ENCODE results near the gene AIFM2.
"Not testable (repeated sequence)": the region's sequence is repeated elsewhere in the genome, so short reads cannot be mapped to it uniquely, and the experiment has no call there.

Gene AIFM2

DNA sequence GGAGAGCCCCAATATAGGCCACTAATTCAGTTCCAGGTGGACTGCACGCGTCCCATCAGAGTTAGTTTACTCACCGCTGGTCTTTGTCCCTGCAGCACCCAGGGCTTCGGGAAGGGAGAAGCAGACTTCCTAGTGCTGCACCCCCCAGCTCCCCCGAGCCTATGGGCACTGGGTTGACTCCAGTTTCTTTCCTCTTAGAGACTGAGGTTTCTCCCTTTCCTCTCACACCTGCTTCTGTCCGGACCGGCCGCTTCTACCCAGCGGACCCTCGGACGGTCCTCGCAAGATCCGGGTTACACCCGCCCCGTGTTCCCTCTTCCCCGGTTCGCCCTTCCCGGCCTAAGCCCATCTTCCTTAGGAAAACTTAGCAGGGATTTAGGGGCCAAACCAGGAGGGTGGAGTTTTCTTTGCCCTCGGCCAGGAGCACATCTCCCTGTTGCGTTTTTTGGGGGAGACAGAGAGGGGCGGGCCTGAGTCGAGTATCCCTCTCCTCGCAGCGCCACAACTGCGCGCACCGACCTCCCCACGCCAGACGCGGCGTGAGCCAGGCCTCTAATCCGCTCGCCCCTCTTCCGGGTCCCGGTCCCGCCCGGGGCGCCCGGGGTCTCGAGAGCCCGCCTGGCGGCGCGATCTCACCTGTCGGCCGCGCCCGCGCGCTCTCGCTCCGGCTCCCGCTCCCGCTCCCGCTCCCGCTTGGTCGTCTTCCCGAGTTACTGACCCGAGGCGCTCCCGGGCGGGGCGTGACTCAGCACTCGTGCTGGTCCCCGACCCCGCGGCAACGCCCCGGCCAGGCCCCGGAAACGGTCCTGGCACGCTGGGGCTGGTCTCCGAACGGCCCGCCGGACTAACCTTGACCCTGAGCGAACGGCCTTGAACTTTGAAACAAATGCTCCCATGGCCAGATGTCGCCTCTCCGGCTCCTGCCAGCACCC, at the start of gene AIFM2:
TSS of gene AIFM2 (minus strand) at position 728 of the 932 bp plus-strand sequence. CDS start 8,741 bp downstream, outside the sequence.
- DNase-seq (ENCODE audit: low spot score) = no peak

DNA sequence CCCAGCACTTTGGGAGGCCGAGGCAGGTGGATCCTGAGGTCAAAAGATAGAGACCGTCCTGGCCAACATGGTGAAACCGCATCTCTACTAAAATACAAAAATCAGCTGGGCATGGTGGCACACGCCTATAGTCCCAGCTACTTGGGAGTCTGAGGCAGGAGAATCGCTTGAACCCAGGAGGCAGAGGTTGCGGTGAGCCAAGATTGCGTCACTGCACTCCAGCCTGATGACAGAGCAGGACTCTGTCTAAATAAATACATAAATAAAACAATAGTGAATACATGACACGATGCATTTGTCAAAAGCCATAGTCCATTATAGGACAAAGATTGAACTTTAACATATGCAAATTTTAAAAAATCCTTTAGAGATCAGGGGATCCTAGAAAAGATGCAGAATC, 46.6 kb upstream of the AIFM2 start:
- DNase-seq (ENCODE audit: low spot score) = not testable (repeated sequence)

DNA sequence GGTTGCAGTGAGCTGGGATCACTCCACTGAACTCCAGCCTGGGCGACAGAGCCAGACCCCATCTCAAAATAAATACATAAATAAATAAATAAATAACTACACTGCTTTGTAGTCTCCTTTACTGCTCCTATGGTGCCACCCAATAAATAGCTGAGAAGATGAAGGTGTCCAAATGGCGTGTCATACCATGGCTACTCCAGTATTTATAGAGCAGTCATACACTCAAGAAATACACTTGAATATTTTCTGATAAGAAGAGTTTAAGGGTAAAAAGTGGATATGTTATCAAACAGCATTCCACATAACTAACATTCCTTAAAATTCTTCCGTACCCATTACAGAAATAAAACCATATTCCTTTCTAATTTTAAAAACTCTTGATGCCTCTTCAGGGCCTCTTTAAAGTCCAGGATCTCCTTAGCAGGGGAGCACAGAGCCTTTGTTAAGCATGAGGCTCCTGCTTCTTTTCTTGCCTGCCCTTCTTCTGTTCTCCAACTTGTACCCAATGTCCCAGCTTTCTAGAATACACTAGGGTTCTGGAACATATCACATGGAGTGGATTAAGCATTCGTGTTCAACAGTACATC, 45.6 kb upstream of the AIFM2 start:
- DNase-seq (ENCODE audit: low spot score) = no peak

DNA sequence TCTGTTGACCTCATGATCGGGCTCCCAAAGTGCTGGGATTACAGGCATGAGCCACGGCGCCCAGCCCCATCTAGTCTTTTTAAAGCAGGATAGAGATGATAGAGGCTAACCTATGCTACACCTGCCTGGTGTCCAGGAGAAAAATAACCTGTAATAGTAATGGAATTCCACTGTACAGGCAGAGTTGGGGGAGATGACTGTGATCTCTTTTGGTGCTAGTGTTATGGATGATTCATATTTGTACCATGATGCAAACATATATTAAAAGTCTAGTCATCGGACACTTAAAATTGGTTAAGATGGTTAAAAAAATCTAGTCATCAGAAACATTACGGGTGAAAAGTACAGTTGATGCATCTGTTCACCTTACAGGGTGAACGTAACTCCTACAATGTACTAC, 43.8 kb upstream of the AIFM2 start:
- DNase-seq (ENCODE audit: low spot score) = no peak

DNA sequence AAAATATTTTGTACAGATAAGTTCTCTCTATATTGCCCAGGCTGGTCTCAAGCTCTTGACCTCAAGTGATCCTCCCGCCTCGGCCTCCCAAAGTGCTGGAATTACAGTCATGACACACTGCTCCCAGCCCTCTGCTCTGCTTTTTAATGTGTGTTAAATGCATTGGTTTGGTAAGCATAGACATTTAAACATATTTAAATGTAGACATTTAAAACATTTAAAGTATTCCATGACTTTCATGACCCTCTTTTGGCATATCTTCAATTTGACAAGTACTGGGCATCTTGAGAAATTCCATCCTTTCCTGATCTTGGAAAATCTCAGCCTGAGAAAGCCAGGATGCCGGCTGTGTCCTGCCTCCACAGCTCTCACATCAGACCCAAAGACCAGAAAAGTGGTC, 42.9 kb upstream of the AIFM2 start:
- DNase-seq (ENCODE audit: low spot score) = no peak

DNA sequence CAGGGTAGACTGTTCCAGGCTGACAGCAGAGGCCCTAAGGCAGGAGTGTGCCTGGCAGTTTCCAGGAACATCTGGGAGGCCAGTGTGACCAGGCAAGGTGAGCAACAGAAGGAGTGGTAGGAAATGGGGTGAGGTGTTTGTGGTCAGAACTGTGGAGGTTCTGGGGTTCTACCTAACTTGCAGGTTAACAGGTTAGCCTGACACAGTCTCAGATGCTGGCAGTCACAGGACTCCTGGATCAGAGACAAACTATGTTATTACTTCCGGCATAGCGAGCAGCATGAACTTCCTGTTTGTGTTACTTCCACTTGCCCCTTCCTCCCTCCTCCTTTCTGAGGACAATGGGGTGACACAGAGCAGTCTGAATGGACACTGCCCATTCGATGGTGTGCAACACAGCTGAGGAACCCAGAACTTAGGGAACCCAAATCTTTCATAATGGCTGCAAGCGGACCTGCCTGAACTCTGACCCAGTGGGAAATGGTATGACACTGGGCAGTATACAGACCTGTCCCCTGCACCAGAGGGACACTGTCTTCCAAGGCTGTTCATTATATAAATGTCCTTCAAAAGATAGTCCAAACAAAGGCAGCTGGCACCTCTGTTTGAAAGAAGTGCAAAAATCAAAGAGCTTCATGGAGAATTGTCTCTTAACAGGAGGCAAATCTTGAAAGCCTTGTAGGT, 41.6 kb upstream of the AIFM2 start:
- DNase-seq (ENCODE audit: low spot score) = peak; percentile 45

DNA sequence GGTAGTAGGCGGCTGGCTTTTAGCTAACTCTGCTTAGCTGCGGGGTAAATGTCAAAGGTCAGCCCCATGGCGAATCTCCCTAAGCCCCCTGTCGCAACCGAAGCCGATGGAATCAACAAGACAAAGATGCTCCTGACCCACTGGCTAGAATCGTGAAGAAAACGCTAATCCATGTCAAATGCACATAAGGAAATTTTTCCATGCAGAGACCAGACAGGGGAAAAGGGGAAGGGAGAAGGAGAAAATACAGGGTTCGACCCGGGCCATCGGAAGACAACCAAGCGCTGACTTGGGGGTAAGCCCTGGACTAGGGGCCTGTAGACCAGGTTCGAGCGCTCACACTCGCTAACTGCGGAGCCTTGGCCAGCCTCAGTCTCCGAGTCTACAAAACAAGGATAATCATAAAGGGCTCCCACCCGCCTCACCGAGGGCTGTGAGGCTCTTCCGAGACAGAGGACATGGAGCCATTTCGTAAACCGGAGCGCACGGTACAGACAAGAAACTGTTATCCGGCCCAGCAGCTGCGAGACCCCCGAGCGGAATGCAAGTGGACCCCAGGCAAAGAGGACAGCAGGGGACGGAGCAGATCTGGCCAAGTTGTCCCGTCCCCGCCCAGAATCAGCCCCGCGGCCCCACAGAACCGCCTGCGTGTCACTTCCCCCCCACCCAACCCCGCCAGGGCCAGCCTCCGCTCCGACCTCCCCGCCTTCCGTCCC, 37.2 kb upstream of the AIFM2 start:
- no peak for DNase-seq (ENCODE audit: low spot score)

DNA sequence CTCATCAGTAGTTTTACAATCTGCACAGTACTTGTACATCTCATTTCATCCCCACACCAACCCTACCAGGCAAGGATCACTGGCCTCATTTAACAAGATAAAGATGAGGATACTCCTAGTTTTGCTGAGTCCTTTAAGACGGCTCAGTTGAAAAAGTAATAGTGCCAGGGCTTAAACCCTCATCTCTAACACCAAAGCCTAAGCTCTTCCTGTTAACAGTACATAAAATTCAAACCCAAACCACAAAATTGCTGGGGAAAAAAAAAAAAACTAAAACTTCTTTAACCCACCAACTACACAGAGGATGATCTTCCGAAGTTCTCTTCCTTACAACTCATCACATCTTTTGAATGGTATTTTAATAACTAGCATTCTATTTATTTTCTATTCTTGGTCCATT, 36.4 kb upstream of the AIFM2 start:
- DNase-seq (ENCODE audit: low spot score) = no peak

DNA sequence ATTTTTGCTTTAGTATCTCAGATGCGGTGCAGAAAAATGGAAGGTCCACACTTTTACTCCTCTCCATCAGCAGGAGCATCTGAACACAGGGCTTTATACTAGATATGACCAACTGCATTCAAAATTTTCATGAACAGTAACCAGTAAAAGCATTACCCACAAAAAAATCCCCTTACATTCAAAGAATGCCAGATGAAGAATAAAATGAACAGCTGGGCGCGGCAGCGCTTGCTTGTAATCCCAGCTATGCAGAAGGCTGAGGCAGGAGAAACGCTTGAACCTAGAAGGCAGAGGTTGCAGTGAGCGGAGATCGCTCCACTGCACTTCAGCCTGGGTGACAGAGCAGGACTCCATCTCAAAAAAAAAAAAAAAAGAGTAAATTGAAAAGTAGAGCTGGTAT, 34.6 kb upstream of the AIFM2 start:
- DNase-seq (ENCODE audit: low spot score) = no peak

DNA sequence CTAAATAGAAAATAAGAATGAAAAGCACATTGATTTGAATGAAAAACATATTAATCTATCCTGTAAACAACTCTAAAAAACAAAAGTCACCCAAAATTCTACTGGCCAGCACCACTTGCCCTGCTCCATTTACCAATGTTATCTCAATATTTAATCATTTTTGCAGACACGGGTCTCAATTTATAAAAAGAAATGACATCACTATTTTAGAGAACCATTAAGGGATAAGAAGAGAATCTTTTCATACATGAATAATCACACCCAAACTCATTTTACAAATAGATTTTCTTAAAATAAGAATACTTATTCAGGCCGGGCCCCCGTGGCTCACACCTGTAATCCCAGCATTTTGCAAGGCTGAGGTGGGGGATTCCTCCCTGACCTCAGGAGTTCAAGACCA, 33.8 kb upstream of the AIFM2 start:
- DNase-seq (ENCODE audit: low spot score) = no peak

DNA sequence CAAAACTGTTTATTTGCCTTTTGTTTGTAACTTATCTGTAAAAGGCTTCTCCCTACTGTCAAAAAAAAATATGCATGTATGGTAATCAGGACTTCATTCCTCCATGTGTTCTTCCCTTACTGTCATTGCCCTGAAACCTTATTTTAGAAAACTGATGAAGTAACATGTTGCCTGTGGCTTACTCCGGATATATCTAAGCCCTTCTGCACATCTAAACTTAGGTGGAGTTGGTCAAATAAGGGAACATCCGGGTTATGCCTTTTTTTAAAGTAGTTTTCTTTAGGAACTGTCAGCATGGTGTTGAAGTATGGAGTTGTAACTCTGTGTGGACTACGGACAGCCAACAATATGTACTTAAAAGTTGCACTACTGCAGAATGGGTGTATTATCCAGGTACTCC, 31.5 kb upstream of the AIFM2 start:
- DNase-seq (ENCODE audit: low spot score) = no peak

DNA sequence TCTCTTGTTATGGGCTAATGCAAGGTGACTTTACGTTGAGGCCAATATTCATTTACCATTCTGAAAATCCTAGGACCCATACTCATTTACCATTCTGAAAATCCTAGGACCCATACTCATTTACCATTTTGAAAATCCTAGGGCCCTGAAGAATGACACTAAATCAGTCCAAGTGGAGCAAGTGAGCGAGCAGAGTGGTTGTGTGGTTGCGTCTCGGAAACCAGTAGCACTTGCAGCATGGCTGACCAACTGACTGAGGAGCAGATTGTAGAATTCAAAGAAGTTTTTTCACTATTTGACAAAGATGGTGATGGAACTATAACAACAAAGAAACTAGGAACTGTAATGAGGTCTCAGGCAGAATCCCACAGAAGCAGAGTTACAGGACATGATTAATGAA, 30.8 kb upstream of the AIFM2 start:
- no peak for DNase-seq (ENCODE audit: low spot score)

DNA sequence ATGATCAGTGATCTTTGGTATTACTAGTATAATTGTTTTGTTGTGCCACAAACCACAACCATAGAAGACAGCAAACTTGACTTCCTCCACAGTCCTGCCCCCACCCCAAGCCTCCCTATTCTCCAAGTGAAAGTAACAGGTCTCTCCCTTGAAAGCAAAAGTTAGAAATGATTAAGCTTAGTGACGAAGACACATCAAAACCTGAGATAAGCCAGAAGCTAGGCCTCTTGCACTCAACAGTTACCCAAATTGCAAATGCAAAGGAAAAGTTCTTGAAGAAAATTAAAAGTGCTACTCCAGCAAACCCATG, 30.2 kb upstream of the AIFM2 start:
- no peak for DNase-seq (ENCODE audit: low spot score)

DNA sequence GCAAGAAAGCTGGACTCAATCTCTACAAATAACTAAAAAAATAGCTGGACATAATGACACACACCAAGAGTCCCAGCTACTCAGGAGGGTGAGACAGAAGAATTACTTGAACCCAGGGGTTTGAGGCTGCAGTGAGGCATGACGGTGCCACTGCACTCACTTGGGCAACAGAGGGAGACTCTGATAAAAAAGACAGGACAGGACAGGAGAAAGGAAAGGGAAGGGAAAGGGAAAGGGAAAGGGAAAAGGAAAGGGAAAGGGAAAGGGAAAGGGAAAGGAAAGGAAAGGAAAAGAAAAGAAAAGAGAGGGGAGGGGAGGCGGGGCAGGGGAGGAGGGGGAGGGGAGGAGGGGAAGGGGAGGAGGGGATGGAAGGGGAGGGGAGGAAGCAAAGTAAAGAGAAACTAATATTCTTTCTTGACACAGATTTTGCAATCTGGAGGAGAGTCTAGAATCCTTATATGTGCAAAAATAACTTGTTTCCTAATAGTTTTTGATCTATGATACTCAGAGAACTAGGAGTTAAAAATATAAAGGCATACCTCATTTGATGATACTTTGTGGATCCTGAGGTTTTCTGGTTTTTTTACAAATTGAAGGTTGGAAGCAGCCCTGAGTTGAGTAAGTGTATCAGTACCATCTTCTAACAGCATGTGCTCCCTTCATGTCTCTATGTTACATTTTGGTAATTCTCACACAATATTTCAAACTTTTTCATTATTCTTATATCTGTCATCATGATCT, 29.7 kb upstream of the AIFM2 start:
- DNase-seq (ENCODE audit: low spot score) = no peak

DNA sequence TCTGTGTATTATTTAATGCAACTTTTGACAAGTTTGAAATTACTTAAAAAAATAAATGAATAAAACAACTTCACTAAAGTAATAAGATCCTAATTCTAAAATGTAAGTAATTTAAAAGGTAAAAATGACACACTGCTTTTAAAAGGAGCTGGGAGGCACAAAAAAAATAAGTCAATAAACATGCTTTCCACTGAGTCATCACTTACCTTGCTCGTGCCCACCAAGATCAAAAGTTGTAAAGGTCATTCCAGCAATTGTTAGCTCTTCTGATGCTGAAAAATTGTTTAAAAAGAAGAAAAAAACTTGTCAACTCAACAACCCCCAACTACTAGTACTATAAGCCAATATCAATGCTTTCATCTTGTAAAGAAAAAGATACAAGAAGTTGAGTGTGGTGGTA, 28.2 kb upstream of the AIFM2 start:
- no peak for DNase-seq (ENCODE audit: low spot score)

DNA sequence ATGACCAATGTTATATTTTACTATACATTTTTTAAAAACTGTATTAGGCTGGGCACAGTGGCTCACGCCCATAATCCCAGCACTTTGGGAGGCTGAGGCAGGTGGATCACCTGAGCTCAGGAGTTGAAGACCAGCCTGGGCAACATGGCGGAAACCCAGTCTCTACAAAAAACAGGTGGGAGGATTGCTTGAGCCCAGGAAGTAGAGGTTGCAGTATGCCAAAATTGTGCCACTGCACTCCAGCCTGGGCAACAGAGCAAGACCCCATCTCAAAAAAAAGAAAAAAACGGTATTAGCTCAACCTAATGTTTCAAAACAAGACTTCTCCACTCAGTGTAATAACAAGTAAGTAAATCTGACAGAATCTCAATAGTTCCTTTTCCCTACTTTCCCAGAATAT, 26.7 kb upstream of the AIFM2 start:
- DNase-seq (ENCODE audit: low spot score) = not testable (repeated sequence)

DNA sequence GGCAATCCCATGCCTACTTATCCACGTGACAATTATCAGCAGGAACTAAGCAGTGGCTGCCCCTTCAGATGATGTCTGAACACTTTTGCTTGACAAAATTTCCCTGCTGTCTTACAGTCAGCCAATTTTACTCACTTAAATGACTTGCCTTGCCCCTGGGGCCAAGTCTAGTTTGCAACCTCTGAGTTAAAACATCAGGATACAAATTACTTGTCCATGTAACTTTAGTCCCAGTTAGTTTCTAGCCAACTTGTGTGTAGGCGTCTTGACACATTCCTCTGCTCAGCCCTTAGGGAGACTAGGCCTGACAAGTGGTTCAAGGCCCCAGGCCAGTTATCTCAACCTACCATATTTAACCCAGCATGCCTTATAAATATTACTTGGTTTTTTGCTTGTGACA, 25.5 kb upstream of the AIFM2 start:
- no peak for DNase-seq (ENCODE audit: low spot score)

DNA sequence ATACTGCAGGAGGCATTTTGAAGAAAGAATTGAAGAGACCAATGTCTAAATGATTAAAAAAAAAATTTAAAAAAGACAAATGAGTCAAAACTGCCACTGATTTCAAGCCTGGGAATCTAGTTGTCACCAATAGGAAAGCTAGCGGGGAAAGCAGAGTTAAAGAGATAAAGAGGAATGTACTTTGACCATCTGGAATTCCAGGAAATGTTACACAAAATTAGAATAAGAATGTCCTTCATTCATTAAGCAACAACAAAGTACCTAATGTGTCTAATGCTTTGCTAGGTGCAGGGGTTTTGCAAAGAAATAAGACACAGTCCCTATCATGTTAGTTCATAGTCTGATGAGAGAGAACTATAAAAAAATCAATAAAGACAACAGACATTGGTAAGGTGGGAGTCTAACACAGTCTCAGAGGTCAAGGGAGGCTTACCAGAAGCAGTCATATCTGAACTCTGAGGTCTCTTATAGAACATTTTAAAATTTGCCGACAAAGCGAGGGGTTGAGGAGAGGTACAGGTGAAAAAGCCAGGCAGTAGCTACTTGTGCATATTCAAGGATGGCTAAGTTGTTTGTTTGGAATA, 22.7 kb upstream of the AIFM2 start:
- DNase-seq (ENCODE audit: low spot score) = no peak

DNA sequence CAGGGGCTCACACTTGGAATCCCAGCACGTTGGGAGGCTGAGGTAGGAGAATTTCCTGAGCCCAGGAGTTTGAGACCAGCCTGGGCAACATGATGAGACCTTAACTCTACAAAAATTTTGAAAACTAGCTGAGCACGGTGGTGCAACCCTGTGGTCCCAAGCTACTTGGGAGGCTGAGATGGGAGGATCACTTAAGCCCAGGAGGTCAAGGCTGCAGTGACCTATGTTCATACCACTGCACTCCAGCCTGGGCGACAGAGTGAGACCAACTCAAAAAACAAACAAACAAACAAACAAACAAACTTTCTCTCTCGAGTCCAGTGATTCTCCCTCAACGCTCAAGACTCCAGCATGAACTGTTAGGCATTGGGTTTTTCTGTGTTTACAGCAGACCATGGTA, 15.9 kb upstream of the AIFM2 start:
- no peak for DNase-seq (ENCODE audit: low spot score)

DNA sequence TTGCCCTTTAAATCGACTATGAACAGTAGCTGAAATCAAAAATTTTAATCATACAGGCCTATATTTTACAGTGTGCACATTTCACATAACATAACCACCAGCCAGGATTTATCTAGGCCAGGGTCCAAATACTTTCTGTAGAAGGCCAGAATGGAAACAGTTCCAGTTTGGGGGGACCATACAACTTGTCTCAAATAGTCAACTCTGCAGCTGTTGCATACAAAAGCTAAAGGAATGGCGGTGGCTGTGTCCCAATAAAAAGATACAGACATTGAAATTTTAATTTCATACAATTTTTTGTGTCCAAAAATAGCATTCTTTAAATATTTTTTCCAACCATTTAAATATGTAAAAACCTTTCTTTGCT, 14.6 kb upstream of the AIFM2 start:
- no peak for DNase-seq (ENCODE audit: low spot score)

DNA sequence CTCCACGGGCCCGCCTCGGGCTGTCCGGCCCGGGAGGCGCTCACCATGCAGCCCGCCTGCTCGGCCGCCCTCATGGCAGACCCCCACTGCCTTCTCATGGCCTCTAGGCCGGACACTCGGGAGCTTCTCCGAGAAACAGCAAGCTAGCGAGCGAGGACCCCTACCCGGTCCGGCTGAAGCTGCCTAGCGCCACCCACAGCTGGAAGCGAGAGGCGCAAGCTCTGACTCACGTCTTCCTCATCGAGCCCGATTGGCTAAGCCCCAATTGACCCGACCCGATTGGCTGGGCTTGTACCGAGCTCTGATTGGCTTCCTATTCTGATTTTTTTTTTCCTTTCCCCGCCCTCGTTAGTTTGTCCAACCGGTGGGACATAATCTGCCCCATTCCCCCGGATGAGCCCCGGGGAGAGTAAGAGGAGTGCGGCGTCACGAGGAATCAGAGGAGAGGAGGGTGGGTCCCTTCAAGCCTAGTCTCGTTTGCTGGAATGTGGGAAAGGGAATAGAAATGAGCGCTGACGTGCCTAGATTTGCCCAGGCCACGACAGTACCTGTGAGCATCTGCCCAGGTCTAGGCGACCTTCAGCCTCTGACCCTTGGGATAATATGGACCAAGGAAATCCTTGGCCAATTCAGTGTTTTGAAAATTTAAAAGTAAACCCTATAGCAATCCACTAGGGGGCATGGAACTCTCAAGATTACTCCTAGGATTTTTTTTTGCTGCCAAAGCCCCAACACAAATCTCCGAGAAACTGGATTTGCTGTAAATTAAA, 14.0 kb upstream of the AIFM2 start, which contains the start of gene TYSND1:
TSS of gene TYSND1 (minus strand) at position 212 of the 770 bp plus-strand sequence. CDS start at position 98, 114 bp downstream.
- peak; percentile 97 for DNase-seq (ENCODE audit: low spot score)
